ENCODE results near the gene OR8B3.

The OR8B3 gene

DNA sequence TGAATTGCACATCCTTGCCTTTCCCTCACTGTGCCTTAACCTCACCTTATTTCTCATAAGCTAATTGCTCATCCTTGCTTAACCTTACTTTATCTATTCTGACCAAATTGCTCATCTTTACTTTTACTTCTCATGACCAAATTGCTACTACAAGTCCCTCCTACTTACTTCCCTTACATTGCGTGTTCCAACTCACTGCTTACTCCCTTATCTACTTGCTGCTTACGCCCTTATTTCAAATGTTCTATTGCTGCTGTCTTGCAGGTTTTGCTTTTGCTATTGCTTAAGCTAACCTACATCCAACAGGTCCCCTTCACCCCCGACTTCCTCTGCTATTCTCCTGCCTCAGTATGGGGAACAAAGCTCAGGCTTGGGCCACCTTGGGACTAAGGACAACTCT, 22.5 kb downstream of the OR8B3 start:
- no peak for DNase-seq (ENCODE audit: low read depth in 2 of 2, low spot score in 1 of 2)

DNA sequence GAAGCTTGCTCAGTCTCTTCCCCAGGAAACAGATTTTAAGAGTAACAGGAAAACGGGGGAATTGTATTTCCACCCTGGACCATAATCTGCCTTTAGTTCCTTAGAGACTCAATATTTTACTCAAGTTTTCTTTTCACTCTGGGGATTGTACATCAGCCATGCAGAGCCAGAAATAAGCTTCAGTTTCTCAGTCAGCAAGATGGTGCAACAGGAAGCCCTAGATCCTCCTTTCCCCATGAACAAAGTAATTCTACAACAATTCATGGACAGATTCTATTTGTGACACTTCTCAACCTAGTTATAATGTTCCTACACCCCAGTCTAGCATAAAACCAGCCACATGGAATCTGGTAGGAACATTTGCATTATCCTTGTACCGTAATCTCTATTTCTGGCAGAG, 39.3 kb downstream of the OR8B3 start:
- DNase-seq (ENCODE audit: low read depth in 2 of 2, low spot score in 1 of 2) = no peak

DNA sequence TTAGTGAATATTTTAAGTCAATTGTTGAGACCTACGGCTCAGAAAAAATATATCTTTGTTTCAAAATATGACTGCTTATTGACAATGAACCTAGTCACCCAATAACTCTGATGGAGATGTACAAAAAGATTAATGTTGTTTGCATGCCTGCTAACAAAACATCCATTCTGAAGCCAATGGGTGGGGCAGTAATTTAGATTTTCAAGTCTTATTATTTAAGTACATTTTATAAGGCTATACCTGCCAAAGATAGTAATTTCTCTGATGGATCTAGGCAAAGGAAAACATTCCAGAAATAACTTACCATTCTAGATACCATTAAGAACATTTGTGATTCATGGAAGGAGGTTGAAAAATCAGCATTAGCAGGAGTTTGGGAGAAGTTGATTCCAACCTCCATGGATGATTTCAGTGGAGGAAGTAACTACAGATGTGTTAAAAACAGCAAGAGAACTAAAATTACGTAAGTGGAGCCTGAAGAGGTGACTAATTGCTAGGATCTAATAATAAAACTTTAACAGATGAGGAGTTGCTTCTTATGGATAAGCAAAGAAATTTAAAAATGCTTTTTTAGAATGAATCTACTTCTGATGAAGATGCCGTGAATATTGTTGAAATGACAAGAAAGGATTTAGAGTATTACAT, 52.4 kb downstream of the OR8B3 start:
- no peak for DNase-seq (ENCODE audit: low read depth in 2 of 2, low spot score in 1 of 2)

All from stimulated activated CD8-positive, alpha-beta memory T cell treated with anti-CD3 and anti-CD28 coated beads, Interleukin-4, amount 100 ng/mL, for 4 hours (primary cell).